GM19043 (cell line): ENCODE measurements around the gene OR52J3.

ENCODE experiments used
- ATAC-seq: cut with Tn5 transposase; IDR thresholded peaks from one replicate; pipeline ENCODE4 v1.9.1; 2021; ENCODE audit warnings: low read depth; ENCODE audit not compliant: unreplicated experiment

OR52J3 gene

GRCh38 chr11:5092821-5093585 is 46.7 kb downstream of the OR52J3 start:
- no peak for ATAC-seq

- no peak for ATAC-seq
Measured at GRCh38 chr11:5096011-5096410, 49.7 kb downstream of the OR52J3 start.
